ENCODE results near the gene DCAF11.

The DCAF11 gene

DNA sequence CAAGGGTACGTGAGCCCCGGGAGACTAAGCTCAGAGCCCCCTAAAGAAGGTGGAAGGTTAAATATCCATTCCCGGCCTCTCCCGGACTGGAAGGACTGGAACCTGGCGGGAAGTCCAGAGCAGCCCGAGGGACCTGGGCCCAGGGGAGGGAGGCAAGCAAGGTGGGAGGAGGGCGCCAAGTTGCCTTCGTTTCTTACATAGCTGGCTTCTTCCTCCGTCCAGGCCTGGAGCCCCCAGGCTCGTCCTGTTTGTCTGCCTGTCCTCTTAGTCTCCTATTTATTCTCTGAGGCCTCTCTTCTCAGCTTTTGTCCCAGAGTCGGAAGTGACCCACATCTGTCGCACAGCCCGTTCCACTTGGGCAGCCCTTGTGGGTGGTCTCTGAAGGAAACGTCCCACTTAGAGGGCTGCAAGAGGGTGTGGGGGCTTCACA, 19.7 kb upstream of the DCAF11 start:
- Histone ChIP-seq H4K20me1 (ENCODE audit: low read depth, low read length) (no peaks in the 10 kb centered on the region), H3K79me2 (ENCODE audit: insufficient read depth, low read length) (peaks cover 8% of the 10 kb centered on the region; the same call in 1 of the 2 replicates), H3K27ac (ENCODE audit: low read depth, low read length) (peak overlapping the region; percentile 84), H3K27me3 (ENCODE audit: low read length) (no peaks in the 10 kb centered on the region), H3K9ac (ENCODE audit: low read length) (peak overlapping the region; percentile 96), H3K4me3 (ENCODE audit: insufficient read depth, low read length, poor library complexity, severe bottlenecking) (peak overlapping the region; percentile 92), H3K9me3 (ENCODE audit: insufficient read depth, low read length) (no peaks in the 10 kb centered on the region), H3F3A (ENCODE audit: insufficient read depth) (peaks cover 19% of the 10 kb centered on the region), H3K36me3 (ENCODE audit: low read length) (no peaks in the 10 kb centered on the region), H2AFZ (ENCODE audit: low read depth, low read length, severe bottlenecking) (peak overlapping the region; percentile 43), H3K4me2 (ENCODE audit: low read depth, low read length, poor library complexity, severe bottlenecking) (peak overlapping the region; percentile 87), H3K9me2 (replicated peaks; ENCODE audit: insufficient read depth, low read length) (no peaks in the 10 kb centered on the region)
- TF ChIP-seq, protein P1, sequence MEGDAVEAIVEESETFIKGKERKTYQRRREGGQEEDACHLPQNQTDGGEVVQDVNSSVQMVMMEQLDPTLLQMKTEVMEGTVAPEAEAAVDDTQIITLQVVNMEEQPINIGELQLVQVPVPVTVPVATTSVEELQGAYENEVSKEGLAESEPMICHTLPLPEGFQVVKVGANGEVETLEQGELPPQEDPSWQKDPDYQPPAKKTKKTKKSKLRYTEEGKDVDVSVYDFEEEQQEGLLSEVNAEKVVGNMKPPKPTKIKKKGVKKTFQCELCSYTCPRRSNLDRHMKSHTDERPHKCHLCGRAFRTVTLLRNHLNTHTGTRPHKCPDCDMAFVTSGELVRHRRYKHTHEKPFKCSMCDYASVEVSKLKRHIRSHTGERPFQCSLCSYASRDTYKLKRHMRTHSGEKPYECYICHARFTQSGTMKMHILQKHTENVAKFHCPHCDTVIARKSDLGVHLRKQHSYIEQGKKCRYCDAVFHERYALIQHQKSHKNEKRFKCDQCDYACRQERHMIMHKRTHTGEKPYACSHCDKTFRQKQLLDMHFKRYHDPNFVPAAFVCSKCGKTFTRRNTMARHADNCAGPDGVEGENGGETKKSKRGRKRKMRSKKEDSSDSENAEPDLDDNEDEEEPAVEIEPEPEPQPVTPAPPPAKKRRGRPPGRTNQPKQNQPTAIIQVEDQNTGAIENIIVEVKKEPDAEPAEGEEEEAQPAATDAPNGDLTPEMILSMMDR (IDR thresholded peaks at IDR 0.05; ENCODE audit: insufficient read depth, low read length, poor library complexity, severe bottlenecking) = no peak
- no peak for TF ChIP-seq EZH2phosphoT487 (conservative IDR thresholded peaks at IDR 0.05; ENCODE audit: low read length)

DNA sequence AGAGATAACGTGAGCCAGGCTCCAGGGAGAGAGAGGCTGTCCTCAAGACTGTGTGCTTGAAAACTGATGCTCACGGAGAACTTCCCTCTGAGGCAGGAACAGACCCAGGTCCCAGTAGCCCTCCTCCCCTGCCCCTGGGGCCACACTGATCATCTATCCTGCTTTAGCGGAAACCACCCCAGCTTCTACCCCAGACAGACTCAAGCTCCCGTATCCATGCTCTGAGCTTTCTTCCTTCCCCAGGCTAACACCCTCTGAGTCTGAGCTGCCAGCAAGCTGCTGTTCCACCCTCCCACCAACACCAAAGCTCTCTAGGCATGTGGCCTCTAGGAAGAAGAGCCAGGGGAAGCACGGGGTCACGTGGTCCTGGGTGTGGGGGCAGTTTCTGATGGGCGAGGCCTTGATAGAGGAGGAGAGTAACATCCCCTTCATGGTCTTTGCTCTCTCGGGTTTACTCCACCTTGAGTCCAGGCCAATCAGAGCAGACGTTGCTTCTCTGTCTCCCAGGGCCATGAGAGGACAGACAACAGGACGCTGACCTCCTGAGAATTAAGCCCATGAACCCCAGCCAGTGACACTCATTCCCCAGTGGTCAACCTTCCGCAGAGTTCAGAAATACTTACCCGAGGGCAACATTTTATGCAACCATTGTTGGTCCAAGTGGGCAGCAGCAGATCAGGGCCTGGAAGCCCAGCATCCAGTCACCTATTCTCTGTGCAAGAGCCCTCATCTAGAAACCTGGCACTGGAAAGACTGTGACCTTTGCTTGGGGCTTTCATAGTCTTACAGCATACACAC, 19.1 kb upstream of the DCAF11 start:
- no peaks in the 10 kb centered on the region for H3K27me3 ChIP-seq (ENCODE audit: low read length)
- no peaks in the 10 kb centered on the region for H3K9me2 ChIP-seq (replicated peaks; ENCODE audit: insufficient read depth, low read length)
- H4K20me1 ChIP-seq (ENCODE audit: low read depth, low read length) = no peaks in the 10 kb centered on the region
- H3K4me3 ChIP-seq (ENCODE audit: insufficient read depth, low read length, poor library complexity, severe bottlenecking) = peak overlapping the region; percentile 92
- peak overlapping the region; percentile 96 for H3K9ac ChIP-seq (ENCODE audit: low read length)
- H3K36me3 ChIP-seq (ENCODE audit: low read length) = no peaks in the 10 kb centered on the region
- TF ChIP-seq, protein P1 (IDR thresholded peaks at IDR 0.05; ENCODE audit: insufficient read depth, low read length, poor library complexity, severe bottlenecking) = no peak
- TF ChIP-seq EZH2phosphoT487 (conservative IDR thresholded peaks at IDR 0.05; ENCODE audit: low read length) = no peak
- H2AFZ ChIP-seq (ENCODE audit: low read depth, low read length, severe bottlenecking) = no peak overlapping the region
- H3F3A ChIP-seq (ENCODE audit: insufficient read depth) = peaks cover 19% of the 10 kb centered on the region
- peaks cover 8% of the 10 kb centered on the region; the same call in 1 of the 2 replicates for H3K79me2 ChIP-seq (ENCODE audit: insufficient read depth, low read length)
- no peaks in the 10 kb centered on the region for H3K9me3 ChIP-seq (ENCODE audit: insufficient read depth, low read length)
- H3K4me2 ChIP-seq (ENCODE audit: low read depth, low read length, poor library complexity, severe bottlenecking) = peak overlapping the region; percentile 87
- peak overlapping the region; percentile 84 for H3K27ac ChIP-seq (ENCODE audit: low read depth, low read length)

DNA sequence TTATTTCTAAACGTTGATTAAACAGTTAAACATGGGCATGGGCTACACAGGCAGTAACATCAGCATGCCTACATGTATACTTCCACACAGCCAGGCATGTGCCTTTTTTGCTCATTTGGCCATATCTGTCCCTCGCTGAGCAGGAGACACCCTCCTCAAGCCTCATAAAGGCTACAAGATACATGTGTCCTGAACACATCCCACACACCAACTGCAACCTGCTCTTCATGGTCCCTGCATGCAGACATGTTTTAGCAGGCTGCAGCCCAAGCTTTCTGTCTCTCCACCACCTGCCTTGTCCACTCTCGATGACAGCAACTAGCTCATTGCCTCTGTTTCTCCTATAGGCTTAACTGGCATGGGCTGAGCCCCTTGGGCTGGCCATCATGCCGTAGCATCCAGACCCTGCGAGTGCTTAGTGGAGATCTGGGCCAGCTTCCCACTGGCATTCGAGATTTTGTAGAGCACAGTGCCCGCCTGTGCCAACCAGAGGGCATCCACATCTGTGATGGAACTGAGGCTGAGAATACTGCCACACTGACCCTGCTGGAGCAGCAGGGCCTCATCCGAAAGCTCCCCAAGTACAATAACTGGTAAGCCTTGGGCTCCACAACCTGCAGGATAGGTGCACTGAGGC, 17.9 kb upstream of the DCAF11 start:
- Histone ChIP-seq H3K27me3 (ENCODE audit: low read length) (no peaks in the 10 kb centered on the region), H3K9me3 (ENCODE audit: insufficient read depth, low read length) (no peaks in the 10 kb centered on the region), H3F3A (ENCODE audit: insufficient read depth) (peaks cover 19% of the 10 kb centered on the region), H3K9me2 (replicated peaks; ENCODE audit: insufficient read depth, low read length) (no peaks in the 10 kb centered on the region), H3K4me3 (ENCODE audit: insufficient read depth, low read length, poor library complexity, severe bottlenecking) (no peak overlapping the region), H2AFZ (ENCODE audit: low read depth, low read length, severe bottlenecking) (no peak overlapping the region), H3K4me2 (ENCODE audit: low read depth, low read length, poor library complexity, severe bottlenecking) (no peak overlapping the region), H3K79me2 (ENCODE audit: insufficient read depth, low read length) (peaks cover 8% of the 10 kb centered on the region; the same call in 1 of the 2 replicates), H3K27ac (ENCODE audit: low read depth, low read length) (no peak overlapping the region), H3K36me3 (ENCODE audit: low read length) (no peaks in the 10 kb centered on the region), H3K9ac (ENCODE audit: low read length) (no peak overlapping the region), H4K20me1 (ENCODE audit: low read depth, low read length) (no peaks in the 10 kb centered on the region)
- TF ChIP-seq, protein P1 (IDR thresholded peaks at IDR 0.05; ENCODE audit: insufficient read depth, low read length, poor library complexity, severe bottlenecking) = no peak
- TF ChIP-seq EZH2phosphoT487 (conservative IDR thresholded peaks at IDR 0.05; ENCODE audit: low read length) = no peak
